ENCODE measurements around the gene ZNF385A. TPM values are rescaled to one million over a fixed set of nuclear protein-coding genes. Genes with fewer than 3 reads are reported as not detected.

The ZNF385A gene
- total and polyA plus RNA-seq, 9 of the 15 experiments (the other 6 are each of a cell fraction or from before 2014, with no cell fraction given) = 1.0 to 111 (median 7.7) TPM

DNA sequence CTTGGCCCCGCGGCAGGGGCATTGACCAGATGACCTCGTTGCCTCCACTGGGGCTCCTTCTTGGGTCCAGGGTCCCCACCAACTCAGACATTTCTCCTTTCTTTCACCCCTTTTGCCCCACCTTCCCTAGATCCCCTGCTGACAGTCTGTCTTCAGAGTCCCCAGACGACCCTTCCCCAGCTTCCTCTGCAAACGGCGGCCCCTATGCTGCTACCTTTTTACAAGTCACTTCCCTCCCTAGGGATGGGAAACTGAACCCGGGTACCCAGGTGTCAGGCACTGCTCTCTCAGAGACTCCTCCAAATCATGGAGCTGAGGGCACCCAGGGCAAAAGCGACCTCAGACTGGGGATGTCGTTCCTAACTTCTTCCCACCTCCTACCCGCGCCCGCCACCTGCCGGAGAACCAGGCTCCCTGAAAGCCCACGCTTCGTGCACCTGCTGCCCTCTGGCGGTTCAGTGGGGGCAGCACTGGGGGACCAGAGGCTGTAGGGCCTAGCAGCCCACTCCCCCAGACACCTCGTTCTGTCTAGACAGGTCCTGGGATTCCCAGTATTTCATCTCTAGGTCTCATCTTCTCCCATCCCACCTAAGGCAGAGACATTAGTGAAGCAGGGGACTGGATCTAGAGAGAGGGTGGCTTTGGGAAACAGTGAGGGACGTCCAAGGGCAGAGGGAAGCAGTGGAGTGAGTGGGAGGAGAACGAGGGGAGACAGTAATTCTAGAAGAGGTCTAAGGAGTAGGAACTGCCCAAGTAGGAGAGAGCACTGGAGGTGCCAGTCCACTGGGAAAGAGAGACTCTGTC lies 4.9 kb downstream of the ZNF385A start (continued):
- TF ChIP-seq ZNF707 (CRISPR knock-in tag; conservative IDR thresholded peaks at IDR 0.05) = no peak
- no peak for TF ChIP-seq POLR2AphosphoS5 (IDR thresholded peaks at IDR 0.05; ENCODE audit: control insufficient read depth, insufficient read depth, low read depth, low read length)
- no peak for TF ChIP-seq CEBPG (CRISPR knock-in tag; IDR thresholded peaks at IDR 0.05)
- TF ChIP-seq CEBPG (tag; conservative IDR thresholded peaks at IDR 0.05 in 1 of 2, IDR thresholded peaks at IDR 0.05 in 1 of 2) = no peak
- TF ChIP-seq YBX1 (IDR thresholded peaks at IDR 0.05) = no peak
- TF ChIP-seq C11orf30 (IDR thresholded peaks at IDR 0.05; ENCODE audit: low read depth) = no peak
- TF ChIP-seq, protein P1, sequence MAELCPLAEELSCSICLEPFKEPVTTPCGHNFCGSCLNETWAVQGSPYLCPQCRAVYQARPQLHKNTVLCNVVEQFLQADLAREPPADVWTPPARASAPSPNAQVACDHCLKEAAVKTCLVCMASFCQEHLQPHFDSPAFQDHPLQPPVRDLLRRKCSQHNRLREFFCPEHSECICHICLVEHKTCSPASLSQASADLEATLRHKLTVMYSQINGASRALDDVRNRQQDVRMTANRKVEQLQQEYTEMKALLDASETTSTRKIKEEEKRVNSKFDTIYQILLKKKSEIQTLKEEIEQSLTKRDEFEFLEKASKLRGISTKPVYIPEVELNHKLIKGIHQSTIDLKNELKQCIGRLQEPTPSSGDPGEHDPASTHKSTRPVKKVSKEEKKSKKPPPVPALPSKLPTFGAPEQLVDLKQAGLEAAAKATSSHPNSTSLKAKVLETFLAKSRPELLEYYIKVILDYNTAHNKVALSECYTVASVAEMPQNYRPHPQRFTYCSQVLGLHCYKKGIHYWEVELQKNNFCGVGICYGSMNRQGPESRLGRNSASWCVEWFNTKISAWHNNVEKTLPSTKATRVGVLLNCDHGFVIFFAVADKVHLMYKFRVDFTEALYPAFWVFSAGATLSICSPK (IDR thresholded peaks at IDR 0.05; ENCODE audit: borderline replicate concordance) = no peak
- TF ChIP-seq ZNF644 (tag; IDR thresholded peaks at IDR 0.05; ENCODE audit: low read depth) = no peak
- no peak for TF ChIP-seq ZNF318 (IDR thresholded peaks at IDR 0.05; ENCODE audit: borderline replicate concordance in 1 of 2, low read depth in 1 of 2)
- no peak for TF ChIP-seq SAP30 (IDR thresholded peaks at IDR 0.05; ENCODE audit: borderline replicate concordance, insufficient read depth, low read depth, low read length, poor library complexity, severe bottlenecking)
- TF ChIP-seq XRCC4 (IDR thresholded peaks at IDR 0.05; ENCODE audit: extremely low read depth, insufficient read depth, insufficient read length) = no peak
- TF ChIP-seq HMBOX1 (IDR thresholded peaks at IDR 0.05) = no peak
- TF ChIP-seq, protein P2, sequence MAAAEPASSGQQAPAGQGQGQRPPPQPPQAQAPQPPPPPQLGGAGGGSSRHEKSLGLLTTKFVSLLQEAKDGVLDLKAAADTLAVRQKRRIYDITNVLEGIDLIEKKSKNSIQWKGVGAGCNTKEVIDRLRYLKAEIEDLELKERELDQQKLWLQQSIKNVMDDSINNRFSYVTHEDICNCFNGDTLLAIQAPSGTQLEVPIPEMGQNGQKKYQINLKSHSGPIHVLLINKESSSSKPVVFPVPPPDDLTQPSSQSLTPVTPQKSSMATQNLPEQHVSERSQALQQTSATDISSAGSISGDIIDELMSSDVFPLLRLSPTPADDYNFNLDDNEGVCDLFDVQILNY (CRISPR knock-in tag; IDR thresholded peaks at IDR 0.05) = no peak
